Activated T-cell treated with anti-CD3 and anti-CD28 coated beads, Interleukin-2, amount 50 U/mL, for 1 hour (primary cell): ENCODE measurements around the gene NUDT8.
A peak's percentile ranks its signal among the peaks of the same experiment; 100 is the strongest.

Experiments
- DNase-seq: peaks from one replicate; pipeline ENCODE4 v3.0.0-alpha.2; 2020

Gene NUDT8

DNA sequence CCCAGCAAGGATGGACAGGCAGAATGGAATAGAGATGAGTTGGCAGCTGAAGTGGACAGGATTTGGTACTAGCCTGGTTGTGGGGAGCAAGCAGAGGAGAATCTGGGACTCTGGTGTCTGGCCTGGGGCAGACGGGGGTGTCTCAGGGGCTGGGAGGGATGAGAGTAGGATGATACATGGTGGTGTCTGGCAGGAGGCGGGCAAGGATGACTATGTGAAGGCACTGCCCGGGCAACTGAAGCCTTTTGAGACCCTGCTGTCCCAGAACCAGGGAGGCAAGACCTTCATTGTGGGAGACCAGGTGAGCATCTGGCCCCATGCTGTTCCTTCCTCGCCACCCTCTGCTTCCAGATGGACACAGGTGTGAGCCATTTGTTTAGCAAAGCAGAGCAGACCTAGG is 43.8 kb downstream of the NUDT8 start:
- no peak for DNase-seq

DNA sequence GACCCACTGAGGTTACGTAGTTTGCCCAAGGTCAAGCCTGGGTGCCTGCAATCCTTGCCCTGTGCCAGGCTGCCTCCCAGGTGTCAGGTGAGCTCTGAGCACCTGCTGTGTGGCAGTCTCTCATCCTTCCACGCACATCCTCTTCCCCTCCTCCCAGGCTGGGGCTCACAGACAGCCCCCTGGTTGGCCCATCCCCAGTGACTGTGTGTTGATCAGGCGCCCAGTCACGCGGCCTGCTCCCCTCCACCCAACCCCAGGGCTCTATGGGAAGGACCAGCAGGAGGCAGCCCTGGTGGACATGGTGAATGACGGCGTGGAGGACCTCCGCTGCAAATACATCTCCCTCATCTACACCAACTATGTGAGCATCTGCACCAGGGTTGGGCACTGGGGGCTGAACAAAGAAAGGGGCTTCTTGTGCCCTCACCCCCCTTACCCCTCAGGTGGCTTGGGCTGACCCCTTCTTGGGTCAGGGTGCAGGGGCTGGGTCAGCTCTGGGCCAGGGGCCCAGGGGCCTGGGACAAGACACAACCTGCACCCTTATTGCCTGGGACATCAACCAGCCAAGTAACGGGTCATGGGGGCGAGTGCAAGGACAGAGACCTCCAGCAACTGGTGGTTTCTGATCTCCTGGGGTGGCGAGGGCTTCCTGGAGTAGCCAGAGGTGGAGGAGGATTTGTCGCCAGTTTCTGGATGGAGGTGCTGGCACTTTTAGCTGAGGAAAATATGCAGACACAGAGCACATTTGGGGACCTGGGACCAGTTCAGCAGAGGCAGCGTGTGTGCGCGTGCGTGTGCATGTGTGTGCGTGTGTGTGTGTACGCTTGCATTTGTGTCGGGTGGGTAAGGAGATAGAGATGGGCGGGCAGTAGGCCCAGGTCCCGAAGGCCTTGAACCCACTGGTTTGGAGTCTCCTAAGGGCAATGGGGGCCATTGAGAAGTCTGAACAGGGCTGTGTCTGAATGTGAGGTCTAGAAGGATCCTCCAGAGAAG is 44.6 kb downstream of the NUDT8 start:
- DNase-seq = no peak

DNA sequence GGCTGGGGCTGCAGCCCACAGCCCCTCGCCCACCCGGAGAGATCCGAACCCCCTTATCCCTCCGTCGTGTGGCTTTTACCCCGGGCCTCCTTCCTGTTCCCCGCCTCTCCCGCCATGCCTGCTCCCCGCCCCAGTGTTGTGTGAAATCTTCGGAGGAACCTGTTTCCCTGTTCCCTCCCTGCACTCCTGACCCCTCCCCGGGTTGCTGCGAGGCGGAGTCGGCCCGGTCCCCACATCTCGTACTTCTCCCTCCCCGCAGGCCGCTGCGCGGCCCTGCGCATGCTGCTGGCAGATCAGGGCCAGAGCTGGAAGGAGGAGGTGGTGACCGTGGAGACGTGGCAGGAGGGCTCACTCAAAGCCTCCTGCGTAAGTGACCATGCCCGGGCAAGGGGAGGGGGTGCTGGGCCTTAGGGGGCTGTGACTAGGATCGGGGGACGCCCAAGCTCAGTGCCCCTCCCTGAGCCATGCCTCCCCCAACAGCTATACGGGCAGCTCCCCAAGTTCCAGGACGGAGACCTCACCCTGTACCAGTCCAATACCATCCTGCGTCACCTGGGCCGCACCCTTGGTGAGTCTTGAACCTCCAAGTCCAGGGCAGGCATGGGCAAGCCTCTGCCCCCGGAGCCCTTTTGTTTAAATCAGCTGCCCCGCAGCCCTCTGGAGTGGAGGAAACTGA is 45.4 kb downstream of the NUDT8 start:
- peak; percentile 45 for DNase-seq

DNA sequence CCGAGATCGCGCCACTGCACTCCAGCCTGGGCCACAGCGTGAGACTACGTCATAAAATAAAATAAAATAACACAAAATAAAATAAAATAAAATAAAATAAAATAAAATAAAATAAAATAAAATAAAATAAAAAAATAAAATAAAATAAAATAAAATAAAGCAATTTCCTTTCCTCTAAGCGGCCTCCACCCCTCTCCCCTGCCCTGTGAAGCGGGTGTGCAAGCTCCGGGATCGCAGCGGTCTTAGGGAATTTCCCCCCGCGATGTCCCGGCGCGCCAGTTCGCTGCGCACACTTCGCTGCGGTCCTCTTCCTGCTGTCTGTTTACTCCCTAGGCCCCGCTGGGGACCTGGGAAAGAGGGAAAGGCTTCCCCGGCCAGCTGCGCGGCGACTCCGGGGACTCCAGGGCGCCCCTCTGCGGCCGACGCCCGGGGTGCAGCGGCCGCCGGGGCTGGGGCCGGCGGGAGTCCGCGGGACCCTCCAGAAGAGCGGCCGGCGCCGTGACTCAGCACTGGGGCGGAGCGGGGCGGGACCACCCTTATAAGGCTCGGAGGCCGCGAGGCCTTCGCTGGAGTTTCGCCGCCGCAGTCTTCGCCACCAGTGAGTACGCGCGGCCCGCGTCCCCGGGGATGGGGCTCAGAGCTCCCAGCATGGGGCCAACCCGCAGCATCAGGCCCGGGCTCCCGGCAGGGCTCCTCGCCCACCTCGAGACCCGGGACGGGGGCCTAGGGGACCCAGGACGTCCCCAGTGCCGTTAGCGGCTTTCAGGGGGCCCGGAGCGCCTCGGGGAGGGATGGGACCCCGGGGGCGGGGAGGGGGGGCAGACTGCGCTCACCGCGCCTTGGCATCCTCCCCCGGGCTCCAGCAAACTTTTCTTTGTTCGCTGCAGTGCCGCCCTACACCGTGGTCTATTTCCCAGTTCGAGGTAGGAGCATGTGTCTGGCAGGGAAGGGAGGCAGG is 46.2 kb downstream of the NUDT8 start, which contains the start of gene GSTP1:
Gene GSTP1, plus strand, starts transcription at position 566 of the 958 bp plus-strand sequence. Its CDS starts 32 bp downstream, at position 598.
- DNase-seq = peak; percentile 80

DNA sequence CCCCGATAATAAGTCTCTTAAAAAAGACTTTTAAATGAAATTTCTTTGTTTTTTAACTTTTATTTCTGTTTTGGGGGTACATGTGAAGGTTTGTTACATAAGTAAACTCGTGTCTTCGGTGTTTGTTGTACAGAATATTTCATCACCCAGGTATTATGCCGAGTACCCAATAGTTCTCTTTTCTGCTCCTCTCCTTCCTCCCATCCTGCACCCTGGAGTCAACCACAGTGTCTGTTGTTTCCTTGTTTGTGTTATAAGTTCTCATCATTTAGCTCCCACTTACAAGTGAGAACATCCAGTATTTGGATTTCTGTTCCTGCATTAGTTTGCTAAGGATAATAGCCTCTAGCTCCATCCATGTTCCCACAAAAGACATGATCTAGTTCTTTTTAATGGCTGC is 47.7 kb downstream of the NUDT8 start:
- DNase-seq = no peak

DNA sequence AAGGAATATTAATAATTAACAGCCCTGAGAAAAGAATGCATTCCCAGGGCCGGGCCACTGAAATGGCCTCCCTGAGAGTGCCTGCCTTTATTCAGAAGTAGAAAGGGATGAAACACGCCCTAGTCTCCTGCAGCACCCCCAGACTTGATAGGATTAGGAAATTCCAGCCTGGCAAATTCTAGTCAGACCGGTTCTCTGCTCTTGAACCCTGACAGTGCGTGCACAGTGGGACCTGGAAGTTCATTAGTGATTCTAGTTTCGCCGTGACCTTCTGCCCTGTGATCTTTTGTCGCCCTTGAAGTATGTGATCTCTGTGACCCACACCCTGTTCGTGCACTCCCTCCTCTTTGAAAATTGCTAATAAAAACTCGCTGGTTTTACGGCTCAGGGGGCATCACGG is 48.3 kb downstream of the NUDT8 start:
- no peak for DNase-seq

DNA sequence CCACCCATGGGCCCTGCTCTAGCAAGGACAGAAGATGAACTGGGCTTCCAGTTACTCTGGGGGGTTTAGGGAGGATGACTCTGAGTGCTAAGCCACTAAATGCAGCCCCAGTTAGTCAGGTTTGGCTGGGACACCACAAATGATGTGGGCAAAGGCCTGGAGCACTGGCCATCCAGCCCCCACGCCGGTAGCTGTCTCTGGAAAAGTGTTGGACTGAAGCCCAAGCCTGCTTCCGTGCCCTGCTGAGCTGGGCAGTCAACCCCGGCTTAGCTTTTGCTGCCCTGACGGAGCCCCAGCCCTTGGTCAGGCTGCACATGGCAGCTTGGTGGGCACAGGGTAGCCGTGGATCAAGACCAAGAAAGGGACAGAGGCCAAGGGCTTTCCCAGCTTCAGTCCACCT is 51.8 kb downstream of the NUDT8 start:
- no peak for DNase-seq
